Renal cortex interstitium (tissue), 11 donors: ENCODE data around the gene AGGF1. TPM values are rescaled to one million over a fixed set of nuclear protein-coding genes. Genes with fewer than 3 reads are reported as not detected.
"Not testable (repeated sequence)": the region's sequence is repeated elsewhere in the genome, so short reads cannot be mapped to it uniquely, and the experiment has no call there.

Source experiments
- DNase-seq, 11 donors: peaks; one replicate each; pipeline ENCODE4 v3.0.0-alpha.2; 2013; ENCODE audit warnings: low read depth in 9 of 11, low spot score in 4 of 11; ENCODE audit errors: extremely low read depth in 1 of 11
- polyA plus RNA-seq, 3 donors: library from polyadenylated mRNA; unstranded; fragments of 120-200 nt; gene quantifications; one replicate each; pipeline ENCODE4 v1.2.1, GENCODE V29; 2013; ENCODE audit not compliant: insufficient read length in 3 of 3

Gene AGGF1
- polyA plus RNA-seq, 3 donors, result 29.1 to 34.4 (median 29.4) TPM

DNA sequence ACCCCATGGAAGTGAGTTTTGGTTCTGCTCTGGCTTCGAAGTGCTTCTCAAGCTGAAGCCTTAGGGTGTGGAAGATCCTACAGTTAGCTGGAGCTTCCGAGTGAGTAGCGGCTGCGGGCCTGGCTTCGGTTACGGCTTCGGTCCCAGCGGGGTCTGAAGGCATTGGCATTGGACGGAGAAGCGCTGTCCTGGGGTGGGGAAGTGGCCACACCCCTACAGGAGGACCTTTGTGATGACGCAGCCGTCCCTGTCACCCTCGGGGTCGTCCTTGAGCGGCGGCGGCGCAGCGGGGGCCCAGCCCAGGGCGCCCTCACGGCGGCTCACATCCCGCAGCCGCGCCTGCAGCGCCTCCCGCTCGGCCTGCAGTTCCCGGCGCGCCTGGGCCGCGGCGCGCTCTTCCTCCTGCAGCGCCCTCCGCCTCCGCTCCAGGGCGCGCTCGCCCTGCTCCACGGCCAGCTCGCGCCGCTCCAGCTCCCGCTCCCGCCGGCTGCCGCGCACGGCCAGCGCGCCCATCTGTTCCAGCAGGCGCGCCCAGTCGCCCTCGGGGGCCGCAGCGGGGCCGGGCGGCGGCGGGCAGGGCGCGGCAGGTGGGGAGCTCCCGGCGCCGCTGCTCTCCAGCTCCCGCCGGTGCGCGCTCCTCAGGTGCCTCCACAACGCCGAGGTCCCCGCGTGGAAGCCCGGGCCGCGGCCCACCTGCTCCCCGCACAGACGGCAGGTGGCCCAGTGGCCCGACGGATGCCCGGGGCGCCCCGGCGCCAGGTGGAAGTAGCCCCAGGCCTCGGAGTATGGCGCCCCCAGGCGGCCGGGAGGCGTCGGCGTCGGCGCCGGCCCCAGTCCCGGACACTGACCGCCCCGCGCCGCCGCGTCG is 47.0 kb downstream of the AGGF1 start:
- peak in 10 of 11 donors; percentile 44 to 72 (median 63) for DNase-seq

GRCh38 chr5:77077829-77078176 is 47.6 kb downstream of the AGGF1 start:
- no peak for DNase-seq

DNA sequence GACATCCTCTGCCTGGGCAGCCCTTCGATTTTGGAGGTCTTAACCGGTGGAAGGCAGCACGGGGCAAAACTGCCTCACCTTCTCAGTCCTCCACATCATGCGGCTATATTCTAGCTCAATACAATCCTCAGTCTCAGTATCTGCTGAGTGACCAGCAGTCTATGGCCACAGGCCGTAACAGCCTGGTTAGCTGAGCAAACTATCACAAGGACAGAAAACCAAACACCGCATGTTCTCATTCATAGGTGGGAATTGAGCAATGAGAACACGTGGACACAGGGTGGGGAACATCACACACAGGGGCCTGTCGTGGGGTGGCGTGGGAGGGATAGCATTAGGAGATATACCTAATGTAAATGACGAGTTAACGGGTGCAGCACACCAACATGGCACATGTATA is 50.3 kb downstream of the AGGF1 start:
- not testable (repeated sequence) for DNase-seq

GRCh38 chr5:77080905-77081304 is 50.7 kb downstream of the AGGF1 start:
- DNase-seq, result no peak

DNA sequence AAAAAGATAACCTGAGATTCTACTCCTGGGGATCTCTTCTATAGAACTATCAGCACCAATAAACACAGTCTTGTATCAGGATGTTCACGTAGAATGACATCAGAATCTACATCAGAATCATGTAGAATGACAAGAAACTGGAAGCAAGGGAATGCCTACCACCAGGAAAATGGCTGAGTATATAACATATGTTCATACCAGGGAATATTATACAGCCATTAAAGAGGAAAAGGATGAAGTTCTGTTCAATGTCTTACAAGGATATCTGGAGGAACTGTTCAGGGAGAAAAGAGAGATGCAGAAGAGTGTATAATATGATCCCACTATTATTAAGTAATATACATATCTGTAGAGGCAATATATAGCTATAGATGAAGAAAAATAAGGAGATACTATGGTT is 52.1 kb downstream of the AGGF1 start:
- no peak for DNase-seq

- no peak for DNase-seq
These were observed 52.9 kb downstream of the AGGF1 start for GRCh38 chr5:77083088-77083487.

GRCh38 chr5:77086368-77086688 is 56.1 kb downstream of the AGGF1 start:
- peak in 4 of 11 donors; percentile 51 to 84 (median 80) for DNase-seq

- peak; percentile 67 to 87 (median 81) for DNase-seq
These were observed 56.7 kb downstream of the AGGF1 start, which contains the start of gene ZBED3 for GRCh38 chr5:77086689-77087483. TSS of gene ZBED3 (minus strand) at chr5:77087285. CDS start at chr5:77077878, 9,407 bp downstream.

GRCh38 chr5:77087484-77088261 is 57.5 kb downstream of the AGGF1 start:
- peak in 9 of 11 donors; percentile 31 to 66 (median 53) for DNase-seq

- DNase-seq, result no peak
These were observed 65.0 kb downstream of the AGGF1 start for GRCh38 chr5:77095189-77095588.

DNA sequence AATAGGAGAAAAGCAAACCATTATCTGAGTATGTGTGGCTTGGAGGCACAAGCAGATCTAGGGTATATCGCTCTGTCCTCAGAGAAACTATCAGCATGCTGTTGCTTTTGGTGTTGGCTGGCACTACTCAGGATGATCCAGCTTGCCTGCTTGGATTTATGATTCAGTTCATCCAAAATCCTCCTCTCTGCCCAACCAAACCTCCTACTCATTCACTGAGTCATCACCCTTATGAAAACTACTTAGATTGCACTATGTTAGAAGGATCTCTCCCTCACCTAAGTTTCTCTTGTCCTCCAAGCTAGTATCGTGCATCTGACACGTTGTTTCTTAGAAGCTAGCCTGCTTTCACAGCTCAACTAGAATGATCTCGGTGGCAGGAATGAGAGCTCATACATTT is 71.1 kb downstream of the AGGF1 start:
- DNase-seq, result no peak

GRCh38 chr5:77102549-77102948 is 72.3 kb downstream of the AGGF1 start:
- no peak for DNase-seq

DNA sequence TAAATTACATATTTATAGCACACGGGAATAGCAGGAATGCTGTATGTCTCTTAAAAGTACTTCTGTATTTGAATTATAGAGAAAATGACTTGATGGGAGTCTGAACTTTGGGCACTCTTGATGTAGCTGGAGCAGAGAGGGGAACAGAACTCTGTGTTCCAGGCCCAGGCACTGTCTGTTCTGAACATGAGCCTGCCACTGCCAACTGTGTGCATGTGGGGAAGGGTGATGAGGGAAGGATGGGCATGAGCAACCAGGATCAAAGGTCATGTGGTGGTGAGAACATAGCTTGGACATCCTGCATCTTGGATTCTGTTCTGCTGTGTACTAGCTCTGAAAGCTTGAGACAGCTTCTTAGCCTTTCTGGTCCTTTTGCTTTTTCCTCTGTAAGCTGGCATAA is 73.3 kb downstream of the AGGF1 start:
- DNase-seq, result no peak

DNA sequence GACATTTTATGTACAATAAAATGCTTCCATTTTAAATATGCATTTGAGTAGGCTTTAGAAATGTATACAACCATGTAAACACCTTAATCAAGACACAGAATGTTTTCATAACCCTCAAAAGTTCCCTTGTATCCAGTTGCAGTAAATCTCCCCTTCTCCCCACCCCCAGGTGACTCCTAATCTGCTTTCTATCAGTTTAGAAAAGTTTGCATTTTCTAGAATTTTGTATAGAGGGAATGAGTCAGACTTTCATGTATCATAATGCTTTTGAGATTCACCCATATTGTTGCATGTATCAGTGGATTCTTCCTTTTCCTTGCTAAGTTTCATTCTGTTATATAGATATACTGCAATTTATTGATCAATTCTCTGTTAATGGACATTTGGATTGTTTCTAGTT is 74.6 kb downstream of the AGGF1 start:
- DNase-seq, result no peak

DNA sequence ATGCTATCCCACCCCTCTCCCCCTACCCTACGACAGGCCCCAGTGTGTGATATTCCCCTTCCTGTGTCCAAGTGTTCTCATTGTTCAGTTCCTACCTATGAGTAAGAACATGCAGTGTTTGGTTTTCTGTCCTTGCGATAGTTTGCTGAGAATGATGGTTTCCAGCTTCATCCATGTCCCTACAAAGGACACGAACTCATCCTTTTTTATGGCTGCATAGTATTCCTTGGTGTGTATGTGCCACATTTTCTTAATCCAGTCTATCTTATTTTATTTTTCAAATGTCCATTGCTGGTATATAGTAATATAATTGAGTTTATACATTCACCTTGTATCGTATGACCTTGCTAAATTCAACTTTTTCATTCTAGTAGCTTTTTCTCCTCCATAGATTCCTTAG is 76.8 kb downstream of the AGGF1 start:
- DNase-seq, result not testable (repeated sequence)

Other genes with a start within 250 kb of the AGGF1 start
- 10 to 100 TPM; 32.4 to 47.2 (median 41.8) TPM for gene F2RL1, start 211.4 kb upstream of the AGGF1 start, polyA plus RNA-seq
- gene S100Z, start 180.4 kb upstream of the AGGF1 start, polyA plus RNA-seq, result under 1 TPM; 0.20 to 0.30 (median 0.22) TPM
- gene CRHBP, start 77.4 kb upstream of the AGGF1 start, polyA plus RNA-seq, result 10 to 100 TPM; 19.9 to 26.6 (median 21.8) TPM
- 10 to 100 TPM; 31.6 to 36.5 (median 35.2) TPM for gene ZBED3, start 56.9 kb downstream of the AGGF1 start, polyA plus RNA-seq
- gene PDE8B, start 180.3 kb downstream of the AGGF1 start, polyA plus RNA-seq, result 1 to 10 TPM; 4.7 to 7.8 (median 4.7) TPM